HG02798 (cell line): ENCODE data around the gene PHYH.

Experiments used
- ATAC-seq: cut with Tn5 transposase; IDR thresholded peaks from one replicate; pipeline ENCODE4 v1.9.1; 2021; ENCODE audit warnings: mild to moderate bottlenecking; ENCODE audit not compliant: unreplicated experiment, poor library complexity

Gene PHYH

GRCh38 chr10:13233358-13233757 lies 66.5 kb downstream of the PHYH start:
- ATAC-seq = no peak

GRCh38 chr10:13231808-13232207 lies 68.1 kb downstream of the PHYH start:
- no peak for ATAC-seq

- no peak for ATAC-seq
Measured at GRCh38 chr10:13231190-13231589, 68.7 kb downstream of the PHYH start.
